ENCODE results near the gene SP110.

SP110 gene

DNA sequence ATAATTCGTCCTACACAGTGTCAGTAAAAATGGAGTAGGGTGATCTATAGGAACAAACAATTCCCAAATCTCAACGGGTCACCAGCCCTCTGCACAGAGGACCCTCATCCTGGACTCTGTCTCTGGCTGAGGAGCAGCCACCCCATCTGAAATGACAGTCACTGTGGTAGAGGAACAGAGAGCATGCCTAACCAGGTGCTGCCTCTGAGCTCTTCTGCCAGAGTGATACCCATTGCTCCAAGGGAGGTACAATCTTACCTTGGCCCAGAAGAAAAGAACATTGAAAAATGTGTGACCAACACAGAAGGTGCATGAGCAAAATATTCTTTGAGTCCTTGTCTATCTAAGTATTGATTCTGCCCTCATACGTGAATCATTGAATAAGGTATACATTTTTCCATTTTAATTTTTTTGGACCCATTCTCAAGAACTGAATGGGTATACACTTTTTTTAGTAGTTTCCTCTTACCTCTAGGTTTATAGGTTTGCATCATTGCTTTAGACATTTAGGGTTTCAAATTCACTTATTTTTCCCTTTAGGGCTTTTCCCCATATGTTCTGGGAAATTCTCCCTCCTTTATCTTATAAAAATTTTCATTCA lies 14.4 kb upstream of the SP110 start:
- no peak for DNase-seq (ENCODE audit: extremely low read depth, low read depth)
- TF ChIP-seq, protein P1, sequence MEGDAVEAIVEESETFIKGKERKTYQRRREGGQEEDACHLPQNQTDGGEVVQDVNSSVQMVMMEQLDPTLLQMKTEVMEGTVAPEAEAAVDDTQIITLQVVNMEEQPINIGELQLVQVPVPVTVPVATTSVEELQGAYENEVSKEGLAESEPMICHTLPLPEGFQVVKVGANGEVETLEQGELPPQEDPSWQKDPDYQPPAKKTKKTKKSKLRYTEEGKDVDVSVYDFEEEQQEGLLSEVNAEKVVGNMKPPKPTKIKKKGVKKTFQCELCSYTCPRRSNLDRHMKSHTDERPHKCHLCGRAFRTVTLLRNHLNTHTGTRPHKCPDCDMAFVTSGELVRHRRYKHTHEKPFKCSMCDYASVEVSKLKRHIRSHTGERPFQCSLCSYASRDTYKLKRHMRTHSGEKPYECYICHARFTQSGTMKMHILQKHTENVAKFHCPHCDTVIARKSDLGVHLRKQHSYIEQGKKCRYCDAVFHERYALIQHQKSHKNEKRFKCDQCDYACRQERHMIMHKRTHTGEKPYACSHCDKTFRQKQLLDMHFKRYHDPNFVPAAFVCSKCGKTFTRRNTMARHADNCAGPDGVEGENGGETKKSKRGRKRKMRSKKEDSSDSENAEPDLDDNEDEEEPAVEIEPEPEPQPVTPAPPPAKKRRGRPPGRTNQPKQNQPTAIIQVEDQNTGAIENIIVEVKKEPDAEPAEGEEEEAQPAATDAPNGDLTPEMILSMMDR (IDR thresholded peaks at IDR 0.05; ENCODE audit: low read depth, low read length), result no peak

DNA sequence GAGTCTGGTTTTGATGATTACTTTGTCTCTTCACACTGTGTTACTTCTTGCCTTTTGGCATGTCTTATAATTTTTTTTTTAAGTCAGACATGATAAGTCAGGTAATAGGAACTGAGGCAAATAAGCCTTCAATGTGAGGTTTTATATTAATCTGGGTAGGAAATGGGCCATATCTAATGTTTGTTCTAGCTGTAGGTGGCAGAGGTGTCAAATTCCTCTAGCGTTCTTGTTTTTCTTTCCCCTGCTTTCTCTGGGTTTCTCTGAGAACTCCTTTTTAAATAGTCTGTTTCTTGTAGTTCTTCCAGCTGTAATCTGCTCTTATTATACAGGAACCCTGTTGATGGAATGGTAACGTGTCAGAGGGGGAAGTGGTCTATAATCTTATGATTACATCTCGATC lies 11.5 kb upstream of the SP110 start:
- TF ChIP-seq, protein P1 (IDR thresholded peaks at IDR 0.05; ENCODE audit: low read depth, low read length), result no peak
- DNase-seq (ENCODE audit: extremely low read depth, low read depth), result no peak

GRCh38 chr2:230230496-230231200 lies 10.9 kb upstream of the SP110 start:
- DNase-seq (ENCODE audit: extremely low read depth, low read depth), result no peak
- TF ChIP-seq, protein P1 (IDR thresholded peaks at IDR 0.05; ENCODE audit: low read depth, low read length), result no peak

GRCh38 chr2:230230087-230230486 lies 10.3 kb upstream of the SP110 start:
- DNase-seq (ENCODE audit: extremely low read depth, low read depth), result no peak
- TF ChIP-seq, protein P1 (IDR thresholded peaks at IDR 0.05; ENCODE audit: low read depth, low read length), result no peak

DNA sequence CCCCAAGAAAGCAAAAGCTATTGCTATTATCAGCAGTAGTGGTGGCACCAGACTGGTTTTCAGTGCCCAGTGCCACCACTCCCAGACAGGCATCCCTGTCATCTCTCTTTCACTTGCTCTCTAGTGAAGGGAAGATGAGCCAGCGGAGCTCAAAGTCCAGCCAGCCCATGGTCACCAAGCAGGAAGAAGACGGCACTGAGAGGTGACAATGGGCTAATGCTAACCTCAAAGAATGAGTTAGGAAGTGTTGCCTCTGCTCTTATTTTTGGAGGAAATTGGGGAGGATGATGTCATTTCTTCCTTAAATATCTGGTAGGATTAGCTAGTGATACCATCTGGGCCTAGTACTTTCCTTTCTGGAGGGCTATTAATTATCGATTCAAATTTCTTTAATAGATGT lies 7.4 kb upstream of the SP110 start:
- TF ChIP-seq, protein P1 (IDR thresholded peaks at IDR 0.05; ENCODE audit: low read depth, low read length), result no peak
- no peak for DNase-seq (ENCODE audit: extremely low read depth, low read depth)

GRCh38 chr2:230226051-230226551 lies 6.3 kb upstream of the SP110 start:
- TF ChIP-seq, protein P1 (IDR thresholded peaks at IDR 0.05; ENCODE audit: low read depth, low read length), result no peak
- DNase-seq (ENCODE audit: extremely low read depth, low read depth), result no peak

DNA sequence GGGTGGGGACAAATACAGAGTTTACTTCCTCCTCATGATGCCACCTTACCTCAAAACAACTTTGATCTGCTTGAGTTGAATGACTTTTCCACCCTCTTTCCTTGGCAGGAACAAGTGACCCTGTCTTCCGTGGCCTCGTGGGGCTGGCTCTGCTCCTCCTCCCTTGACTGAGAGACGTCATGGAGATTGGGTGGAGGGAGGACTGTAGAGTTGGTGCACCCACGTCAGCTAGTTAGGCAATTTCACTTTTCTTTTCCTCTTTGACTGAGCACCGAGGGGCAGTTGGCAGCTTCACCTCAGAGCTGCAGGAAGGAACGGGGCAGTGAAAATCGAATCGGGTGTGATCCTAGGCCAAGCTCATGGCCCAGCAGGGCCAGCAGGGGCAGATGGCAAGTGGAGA lies 5.7 kb upstream of the SP110 start, which contains the start of gene SP140:
SP140 (plus strand) TSS at position 251 of the 400 bp plus-strand sequence; CDS start at position 360, 109 bp downstream.
- DNase-seq (ENCODE audit: extremely low read depth, low read depth), result no peak
- TF ChIP-seq, protein P1 (IDR thresholded peaks at IDR 0.05; ENCODE audit: low read depth, low read length), result no peak

Measured in AG09319 (cell line).